ENCODE data around the gene PPM1H.
"Not testable (repeated sequence)": the region's sequence is repeated elsewhere in the genome, so short reads cannot be mapped to it uniquely, and the experiment has no call there.

PPM1H gene

GRCh38 chr12:62670986-62671720 is 263.8 kb downstream of the PPM1H start:
- H3K4me3 ChIP-seq (ENCODE audit: low read length), result no peak overlapping the region
- peak; percentile 40 for DNase-seq (ENCODE audit: low read depth)
- TF ChIP-seq CTCF (IDR thresholded peaks at IDR 0.05; ENCODE audit: insufficient read depth, low read depth, low read length, missing control alignments), result no peak

- H3K4me3 ChIP-seq (ENCODE audit: low read length), result no peak overlapping the region
- TF ChIP-seq CTCF (IDR thresholded peaks at IDR 0.05; ENCODE audit: insufficient read depth, low read depth, low read length, missing control alignments), result no peak
Measured at GRCh38 chr12:62668782-62669181, 266.2 kb downstream of the PPM1H start.

GRCh38 chr12:62664951-62665350 is 270.0 kb downstream of the PPM1H start:
- DNase-seq (ENCODE audit: low read depth); H3K4me3 ChIP-seq (ENCODE audit: low read length): not testable (repeated sequence)

More at GRCh38 chr12:62668782-62669181, 266.2 kb downstream of the PPM1H start:
- DNase-seq (ENCODE audit: low read depth), result no peak

GRCh38 chr12:62660756-62661155 is 274.2 kb downstream of the PPM1H start:
- TF ChIP-seq CTCF (IDR thresholded peaks at IDR 0.05; ENCODE audit: insufficient read depth, low read depth, low read length, missing control alignments), result no peak
- H3K4me3 ChIP-seq (ENCODE audit: low read length), result no peak overlapping the region
- peak; percentile 89 for DNase-seq (ENCODE audit: low read depth)

GRCh38 chr12:62659453-62660295 is 275.3 kb downstream of the PPM1H start:
- no peak for TF ChIP-seq CTCF (IDR thresholded peaks at IDR 0.05; ENCODE audit: insufficient read depth, low read depth, low read length, missing control alignments)
- no peak overlapping the region for H3K4me3 ChIP-seq (ENCODE audit: low read length)
- no peak for DNase-seq (ENCODE audit: low read depth)

GRCh38 chr12:62658910-62659309 is 276.0 kb downstream of the PPM1H start:
- DNase-seq (ENCODE audit: low read depth), result no peak
- no peak overlapping the region for H3K4me3 ChIP-seq (ENCODE audit: low read length)
- TF ChIP-seq CTCF (IDR thresholded peaks at IDR 0.05; ENCODE audit: insufficient read depth, low read depth, low read length, missing control alignments), result no peak

GRCh38 chr12:62657363-62657632 is 277.7 kb downstream of the PPM1H start:
- TF ChIP-seq CTCF (IDR thresholded peaks at IDR 0.05; ENCODE audit: insufficient read depth, low read depth, low read length, missing control alignments), result no peak
- no peak for DNase-seq (ENCODE audit: low read depth)
- H3K4me3 ChIP-seq (ENCODE audit: low read length), result no peak overlapping the region

Measured in epithelial cell of esophagus (primary cell).